VCaP (cell line): ENCODE measurements around the gene TNIP1.

Source experiments
- H3K27ac ChIP-seq: fragments of 450-650 bp; 2 replicates; pipeline ENCODE4 v1.5.1; 2017
- TF ChIP-seq, protein P1 (sequence below): fragments of 450-650 bp; conservative IDR thresholded peaks from 2 replicates; pipeline ENCODE4 v1.5.1; 2017; ENCODE audit warnings: mild to moderate bottlenecking, moderate library complexity

Gene TNIP1

DNA sequence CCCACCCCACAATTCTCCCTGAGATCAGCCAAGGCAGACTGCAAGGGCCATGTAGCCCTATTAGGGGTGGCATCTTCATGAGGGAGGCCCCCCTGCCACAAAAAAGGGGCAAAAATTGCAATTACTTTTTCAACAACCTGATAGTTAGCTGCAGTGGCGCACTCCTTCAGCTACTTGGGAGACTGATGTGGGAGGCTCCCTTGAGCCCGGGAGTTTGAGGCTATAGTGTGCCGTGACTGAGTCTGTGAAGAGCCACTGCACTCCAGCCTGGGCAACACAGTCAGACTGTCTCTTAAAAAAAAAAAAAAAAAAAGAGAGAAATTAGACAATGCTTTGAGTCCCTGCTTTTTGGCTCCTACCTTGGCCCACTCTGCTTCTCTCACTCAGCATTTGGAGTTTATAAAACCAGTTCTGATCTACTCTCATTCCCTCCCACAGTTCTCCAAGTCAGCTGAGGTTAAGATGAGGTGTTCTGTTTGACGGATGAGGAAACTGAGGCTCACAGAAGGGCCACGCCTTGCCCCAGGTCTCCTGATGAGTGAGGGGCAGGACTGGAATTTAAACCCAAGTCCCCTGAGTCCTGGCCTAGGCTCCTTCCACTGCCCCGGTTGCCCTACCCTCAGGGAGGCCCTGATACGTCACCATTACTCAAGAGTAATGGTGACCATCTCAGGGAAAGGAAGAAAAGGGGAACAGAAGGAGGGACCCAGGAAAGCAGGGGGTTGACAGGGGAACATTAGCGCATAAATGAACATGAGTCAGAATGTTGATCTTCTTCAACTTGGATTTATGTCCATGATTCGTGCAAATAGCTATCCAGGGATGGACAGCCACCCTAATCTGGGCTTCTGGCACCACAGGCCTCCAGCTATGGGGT, 51.4 kb downstream of the TNIP1 start:
- TF ChIP-seq, protein P1, sequence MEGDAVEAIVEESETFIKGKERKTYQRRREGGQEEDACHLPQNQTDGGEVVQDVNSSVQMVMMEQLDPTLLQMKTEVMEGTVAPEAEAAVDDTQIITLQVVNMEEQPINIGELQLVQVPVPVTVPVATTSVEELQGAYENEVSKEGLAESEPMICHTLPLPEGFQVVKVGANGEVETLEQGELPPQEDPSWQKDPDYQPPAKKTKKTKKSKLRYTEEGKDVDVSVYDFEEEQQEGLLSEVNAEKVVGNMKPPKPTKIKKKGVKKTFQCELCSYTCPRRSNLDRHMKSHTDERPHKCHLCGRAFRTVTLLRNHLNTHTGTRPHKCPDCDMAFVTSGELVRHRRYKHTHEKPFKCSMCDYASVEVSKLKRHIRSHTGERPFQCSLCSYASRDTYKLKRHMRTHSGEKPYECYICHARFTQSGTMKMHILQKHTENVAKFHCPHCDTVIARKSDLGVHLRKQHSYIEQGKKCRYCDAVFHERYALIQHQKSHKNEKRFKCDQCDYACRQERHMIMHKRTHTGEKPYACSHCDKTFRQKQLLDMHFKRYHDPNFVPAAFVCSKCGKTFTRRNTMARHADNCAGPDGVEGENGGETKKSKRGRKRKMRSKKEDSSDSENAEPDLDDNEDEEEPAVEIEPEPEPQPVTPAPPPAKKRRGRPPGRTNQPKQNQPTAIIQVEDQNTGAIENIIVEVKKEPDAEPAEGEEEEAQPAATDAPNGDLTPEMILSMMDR: no peak
- H3K27ac ChIP-seq: no peak overlapping the region

DNA sequence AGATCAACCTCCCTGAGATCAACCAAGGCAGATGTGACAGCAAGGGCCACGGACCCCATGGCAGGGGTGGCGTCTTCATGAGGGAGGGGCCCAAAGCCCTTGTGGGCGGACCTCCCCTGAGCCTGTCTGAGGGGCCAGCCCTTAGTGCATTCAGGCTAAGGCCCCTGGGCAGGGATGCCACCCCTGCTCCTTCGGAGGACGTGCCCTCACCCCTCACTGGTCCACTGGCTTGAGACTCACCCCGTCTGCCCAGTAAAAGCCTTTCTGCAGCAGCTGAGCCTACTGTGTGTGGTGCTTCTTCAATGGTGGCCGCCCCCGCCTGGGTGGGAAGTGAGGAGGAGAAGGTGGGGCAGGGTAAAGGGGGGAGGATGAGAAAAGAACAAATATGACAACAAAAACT, 52.1 kb downstream of the TNIP1 start:
- TF ChIP-seq, protein P1: no peak
- no peak overlapping the region for H3K27ac ChIP-seq

DNA sequence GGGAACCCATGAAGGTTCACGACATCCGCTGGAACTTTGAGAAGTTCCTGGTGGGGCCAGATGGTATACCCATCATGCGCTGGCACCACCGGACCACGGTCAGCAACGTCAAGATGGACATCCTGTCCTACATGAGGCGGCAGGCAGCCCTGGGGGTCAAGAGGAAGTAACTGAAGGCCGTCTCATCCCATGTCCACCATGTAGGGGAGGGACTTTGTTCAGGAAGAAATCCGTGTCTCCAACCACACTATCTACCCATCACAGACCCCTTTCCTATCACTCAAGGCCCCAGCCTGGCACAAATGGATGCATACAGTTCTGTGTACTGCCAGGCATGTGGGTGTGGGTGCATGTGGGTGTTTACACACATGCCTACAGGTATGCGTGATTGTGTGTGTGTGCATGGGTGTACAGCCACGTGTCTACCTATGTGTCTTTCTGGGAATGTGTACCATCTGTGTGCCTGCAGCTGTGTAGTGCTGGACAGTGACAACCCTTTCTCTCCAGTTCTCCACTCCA, 52.8 kb downstream of the TNIP1 start:
- H3K27ac ChIP-seq: no peak overlapping the region
- TF ChIP-seq, protein P1: no peak

DNA sequence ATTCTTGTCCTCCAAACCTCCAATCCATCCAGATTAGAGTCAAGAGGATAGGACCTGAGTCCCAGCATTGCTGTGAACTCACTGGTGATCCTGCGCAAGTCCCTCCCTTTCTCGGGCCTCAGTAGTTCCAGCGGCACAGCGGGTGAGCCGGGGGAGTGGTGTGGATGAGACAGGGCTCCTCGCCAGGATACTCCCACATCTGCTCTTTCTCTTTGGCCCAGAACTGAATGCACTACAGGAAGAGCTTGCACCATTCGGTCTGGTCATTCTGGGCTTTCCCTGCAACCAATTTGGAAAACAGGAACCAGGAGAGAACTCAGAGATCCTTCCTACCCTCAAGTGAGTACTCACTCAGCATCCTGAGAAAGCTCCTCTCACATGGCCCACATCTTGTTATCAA, 54.2 kb downstream of the TNIP1 start:
- H3K27ac ChIP-seq: no peak overlapping the region
- TF ChIP-seq, protein P1: no peak

DNA sequence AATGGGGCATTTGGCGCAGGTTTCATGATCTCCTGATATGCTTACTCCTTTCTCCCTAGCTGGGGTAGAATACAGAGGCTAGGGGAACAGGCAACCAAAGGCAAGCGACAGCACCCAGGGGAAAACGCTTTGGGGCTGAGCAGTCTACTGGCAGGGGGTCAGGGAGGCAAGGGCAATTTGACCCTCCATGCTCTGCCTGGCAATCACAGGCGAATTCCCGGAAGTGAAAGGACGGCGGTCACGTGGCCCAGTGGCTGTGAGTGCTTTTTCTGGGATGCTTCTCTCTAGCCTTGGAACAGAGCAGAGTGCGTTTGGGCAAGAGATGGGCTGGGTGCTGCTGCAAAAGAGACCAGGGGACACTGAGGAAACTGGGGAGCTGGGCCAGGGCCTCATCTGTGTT, 54.7 kb downstream of the TNIP1 start:
- no peak overlapping the region for H3K27ac ChIP-seq
- TF ChIP-seq, protein P1: no peak

DNA sequence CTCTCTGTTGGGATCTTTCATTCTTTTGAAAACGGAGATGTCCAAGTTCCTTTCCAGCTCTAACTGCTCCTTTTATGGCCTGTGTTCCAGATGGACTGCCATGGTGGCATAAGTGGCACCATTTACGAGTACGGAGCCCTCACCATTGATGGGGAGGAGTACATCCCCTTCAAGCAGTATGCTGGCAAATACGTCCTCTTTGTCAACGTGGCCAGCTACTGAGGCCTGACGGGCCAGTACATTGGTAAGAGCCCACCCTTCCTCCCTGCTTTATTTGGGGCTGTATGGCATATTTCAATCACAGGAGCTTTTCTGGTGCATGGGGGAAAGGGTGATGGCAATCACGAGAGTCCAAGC, 55.6 kb downstream of the TNIP1 start:
- H3K27ac ChIP-seq: no peak overlapping the region
- TF ChIP-seq, protein P1: no peak

DNA sequence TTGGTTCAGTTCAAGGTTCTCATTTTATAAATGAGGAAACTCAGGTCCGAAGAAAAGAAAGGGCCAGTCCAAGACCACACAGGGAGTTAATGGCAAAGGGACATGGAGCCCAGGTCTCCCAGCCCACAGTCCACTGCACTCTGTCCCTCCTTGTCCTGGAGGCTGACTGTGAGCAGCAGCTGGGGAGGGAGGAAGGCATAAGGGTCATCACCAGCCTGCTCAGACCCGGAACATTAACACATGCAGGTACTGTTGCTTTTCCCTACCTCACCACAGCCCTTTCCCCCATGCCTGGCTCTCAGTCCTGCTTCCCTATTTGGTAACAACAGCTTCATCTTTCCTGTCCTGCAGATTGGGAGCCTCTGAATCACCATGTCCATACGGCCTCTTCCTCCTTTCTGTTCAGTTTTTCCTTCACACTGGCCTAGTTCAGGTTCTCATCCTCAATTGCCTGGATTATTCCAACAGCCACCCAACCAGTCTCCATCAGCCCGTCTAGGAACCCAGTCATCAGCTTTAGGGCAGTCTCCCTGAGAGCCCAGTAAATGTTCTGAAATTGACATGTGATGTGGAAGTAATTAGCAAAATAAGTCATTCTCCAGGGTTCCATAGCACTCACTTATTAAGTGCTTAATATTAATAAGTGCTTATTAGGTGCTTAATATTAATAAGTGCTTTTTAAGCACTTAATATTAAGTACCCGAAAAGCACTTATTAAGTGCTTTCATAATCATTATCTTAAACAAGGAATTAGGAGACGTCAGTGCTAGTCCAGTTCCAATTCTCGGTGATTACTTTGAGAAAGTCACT, 56.2 kb downstream of the TNIP1 start:
- H3K27ac ChIP-seq: no peak overlapping the region
- TF ChIP-seq, protein P1: no peak
